Endothelial cell (in vitro differentiated cells): ENCODE results near the gene ACTG2. TPM values are rescaled to one million over a fixed set of nuclear protein-coding genes. Genes with fewer than 3 reads are reported as not detected.

Source experiments
- DNase-seq: peaks from one replicate; pipeline ENCODE4 v3.0.0; 2021; ENCODE audit warnings: low spot score
- H3K27ac Mint-ChIP-seq: one replicate; pipeline ENCODE4 v1.8.0; 2021; ENCODE audit warnings: mixed read lengths, inconsistent platforms; ENCODE audit not compliant: unreplicated experiment
- H3K27me3 Mint-ChIP-seq: one replicate; pipeline ENCODE4 v1.8.0; 2021; ENCODE audit warnings: mild to moderate bottlenecking, moderate library complexity, mixed read lengths, inconsistent platforms; ENCODE audit not compliant: unreplicated experiment
- H3K36me3 Mint-ChIP-seq: one replicate; pipeline ENCODE4 v1.8.0; 2021; ENCODE audit warnings: mild to moderate bottlenecking, low read depth, mixed read lengths, inconsistent platforms; ENCODE audit not compliant: unreplicated experiment
- H3K4me1 Mint-ChIP-seq: one replicate; pipeline ENCODE4 v1.8.0; 2021; ENCODE audit warnings: mild to moderate bottlenecking, mixed read lengths, inconsistent platforms; ENCODE audit not compliant: unreplicated experiment
- H3K4me3 Mint-ChIP-seq: one replicate; pipeline ENCODE4 v1.8.0; 2021; ENCODE audit warnings: mild to moderate bottlenecking, mixed read lengths, inconsistent platforms; ENCODE audit not compliant: unreplicated experiment
- H3K9me3 Mint-ChIP-seq: one replicate; pipeline ENCODE4 v1.8.0; 2021; ENCODE audit warnings: mixed read lengths, inconsistent platforms; ENCODE audit not compliant: unreplicated experiment
- total RNA-seq: library from RNA; stranded (reverse); fragmentation: NEBNext Ultra II Directional; extraction: Animal tissue kit (Norgen Biotek cat#: 25700); gene quantifications from one replicate; pipeline ENCODE4 v1.2.1, GENCODE V29; 2021; ENCODE audit not compliant: unreplicated experiment
- TF ChIP-seq, protein P1 (sequence below): fragments of 200-600 bp; sonication (generic); IDR thresholded peaks from one replicate; pipeline ENCODE4 v1.5.0; 2021; ENCODE audit warnings: antibody characterized with exemption; ENCODE audit not compliant: unreplicated experiment

The ACTG2 gene
- total RNA-seq, 1 donor from 2014 or later, result 8.3 TPM

- no peaks in the 10 kb centered on the region for H3K9me3 Mint-ChIP-seq
- H3K36me3 Mint-ChIP-seq, result no peaks in the 10 kb centered on the region
- TF ChIP-seq, protein P1, sequence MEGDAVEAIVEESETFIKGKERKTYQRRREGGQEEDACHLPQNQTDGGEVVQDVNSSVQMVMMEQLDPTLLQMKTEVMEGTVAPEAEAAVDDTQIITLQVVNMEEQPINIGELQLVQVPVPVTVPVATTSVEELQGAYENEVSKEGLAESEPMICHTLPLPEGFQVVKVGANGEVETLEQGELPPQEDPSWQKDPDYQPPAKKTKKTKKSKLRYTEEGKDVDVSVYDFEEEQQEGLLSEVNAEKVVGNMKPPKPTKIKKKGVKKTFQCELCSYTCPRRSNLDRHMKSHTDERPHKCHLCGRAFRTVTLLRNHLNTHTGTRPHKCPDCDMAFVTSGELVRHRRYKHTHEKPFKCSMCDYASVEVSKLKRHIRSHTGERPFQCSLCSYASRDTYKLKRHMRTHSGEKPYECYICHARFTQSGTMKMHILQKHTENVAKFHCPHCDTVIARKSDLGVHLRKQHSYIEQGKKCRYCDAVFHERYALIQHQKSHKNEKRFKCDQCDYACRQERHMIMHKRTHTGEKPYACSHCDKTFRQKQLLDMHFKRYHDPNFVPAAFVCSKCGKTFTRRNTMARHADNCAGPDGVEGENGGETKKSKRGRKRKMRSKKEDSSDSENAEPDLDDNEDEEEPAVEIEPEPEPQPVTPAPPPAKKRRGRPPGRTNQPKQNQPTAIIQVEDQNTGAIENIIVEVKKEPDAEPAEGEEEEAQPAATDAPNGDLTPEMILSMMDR, result no peak
- peaks cover 14% of the 10 kb centered on the region for H3K4me1 Mint-ChIP-seq
- no peaks in the 10 kb centered on the region for H3K27me3 Mint-ChIP-seq
- no peak for DNase-seq
- H3K27ac Mint-ChIP-seq, result no peak overlapping the region
- H3K4me3 Mint-ChIP-seq, result no peak overlapping the region
Measured at GRCh38 chr2:73969356-73969755, 76.5 kb downstream of the ACTG2 start.

Other genes starting within 250 kb of the ACTG2 start
- 33.3 TPM for gene TPRKB, start 155.7 kb upstream of the ACTG2 start, total RNA-seq
- 32.4 TPM for gene DUSP11, start 112.9 kb upstream of the ACTG2 start, total RNA-seq
- not detected for gene C2orf78, start 108.8 kb upstream of the ACTG2 start, total RNA-seq
- gene STAMBP, start 64.0 kb upstream of the ACTG2 start, total RNA-seq, result 29.2 TPM
- 68.3 TPM for gene DGUOK, start 33.9 kb downstream of the ACTG2 start, total RNA-seq
- 23.0 TPM for gene TET3, start 91.9 kb downstream of the ACTG2 start, total RNA-seq